ENCODE data around the gene DUSP18. TPM values are rescaled to one million over a fixed set of nuclear protein-coding genes. Genes with fewer than 3 reads are reported as not detected.

Gene DUSP18
- total and polyA plus RNA-seq, 2 of the 13 experiments (the other 11 are each of a cell fraction or from before 2014, with no cell fraction given): 1.4 to 2.3 TPM

- TF ChIP-seq ZNF275 (CRISPR knock-in tag; IDR thresholded peaks at IDR 0.05; ENCODE audit: borderline replicate concordance): 0 out of 2 replicates have a peak, but pooled peaks have one; percentile 47
- no peak for TF ChIP-seq ZBTB38 (CRISPR knock-in tag; IDR thresholded peaks at IDR 0.05)
- TF ChIP-seq ZNF652 (CRISPR knock-in tag; IDR thresholded peaks at IDR 0.05; ENCODE audit: borderline replicate concordance, low read depth): no peak
- TF ChIP-seq SOX6 (IDR thresholded peaks at IDR 0.05): no peak
- TF ChIP-seq SOX6 (CRISPR knock-in tag; IDR thresholded peaks at IDR 0.05): peak; percentile 36; the same call in 1 of the 2 replicates
- no peak for TF ChIP-seq NFATC3 (CRISPR knock-in tag; IDR thresholded peaks at IDR 0.05)
- TF ChIP-seq PREB (CRISPR knock-in tag; IDR thresholded peaks at IDR 0.05): no peak
- no peak for TF ChIP-seq MED8 (CRISPR knock-in tag; IDR thresholded peaks at IDR 0.05; ENCODE audit: insufficient replicate concordance)
- no peak for TF ChIP-seq NFE2L2 (IDR thresholded peaks at IDR 0.05; ENCODE audit: low read length)
- peak; percentile 93 for TF ChIP-seq RFX1 (IDR thresholded peaks at IDR 0.05)
- peak; percentile 83 for TF ChIP-seq ZNF687 (CRISPR knock-in tag; IDR thresholded peaks at IDR 0.05)
- TF ChIP-seq TBL1XR1 (IDR thresholded peaks at IDR 0.05; ENCODE audit: borderline replicate concordance, low read length, partially characterized antibody): no peak
- no peak for TF ChIP-seq ZNF317 (CRISPR knock-in tag; IDR thresholded peaks at IDR 0.05)
- TF ChIP-seq EED (CRISPR knock-in tag; IDR thresholded peaks at IDR 0.05): 0 out of 2 replicates have a peak, but pooled peaks have one; percentile 30
- no peak for TF ChIP-seq ARNT (IDR thresholded peaks at IDR 0.05)
- no peak for TF ChIP-seq SOX13 (IDR thresholded peaks at IDR 0.05)
- TF ChIP-seq SOX13 (CRISPR knock-in tag; conservative IDR thresholded peaks at IDR 0.05 in 1 of 2, IDR thresholded peaks at IDR 0.05 in 1 of 2): 0 out of 4 replicates have a peak, but pooled peaks of 1 of the 2 experiments have one; percentile 3
- TF ChIP-seq THRA (CRISPR knock-in tag; IDR thresholded peaks at IDR 0.05; ENCODE audit: borderline replicate concordance): peak; percentile 48; the same call in 1 of the 2 replicates
These were observed at the start of gene DUSP18 (continued) for GRCh38 chr22:30667494-30668385.
